Measurements from ENCODE around the gene FOXL1.

The FOXL1 gene

GRCh38 chr16:86578061-86578599, at the start of gene FOXL1:
FOXL1 (plus strand) TSS chr16:86578549; CDS start chr16:86578724, 175 bp downstream.
- no peak for DNase-seq

- no peak for DNase-seq
These were observed 49.2 kb upstream of the FOXL1 start for GRCh38 chr16:86529160-86529559.

- DNase-seq = no peak
These were observed 47.8 kb upstream of the FOXL1 start for GRCh38 chr16:86530251-86531190.

GRCh38 chr16:86531191-86531545, 47.2 kb upstream of the FOXL1 start:
- DNase-seq = no peak

GRCh38 chr16:86531641-86532525, 46.5 kb upstream of the FOXL1 start:
- DNase-seq = no peak

GRCh38 chr16:86532526-86532815, 45.9 kb upstream of the FOXL1 start:
- no peak for DNase-seq

- DNase-seq = no peak
These were observed 45.3 kb upstream of the FOXL1 start for GRCh38 chr16:86533076-86533475.

GRCh38 chr16:86533767-86534351, 44.5 kb upstream of the FOXL1 start:
- no peak for DNase-seq

GRCh38 chr16:86534779-86535615, 43.4 kb upstream of the FOXL1 start:
- no peak for DNase-seq

- no peak for DNase-seq
These were observed 41.7 kb upstream of the FOXL1 start for GRCh38 chr16:86536621-86537020.

- DNase-seq = no peak
These were observed 40.9 kb upstream of the FOXL1 start for GRCh38 chr16:86537486-86537885.

GRCh38 chr16:86538196-86538780, 40.1 kb upstream of the FOXL1 start:
- no peak for DNase-seq

- DNase-seq = no peak
These were observed 37.5 kb upstream of the FOXL1 start for GRCh38 chr16:86540894-86541293.

GRCh38 chr16:86541560-86541959, 36.8 kb upstream of the FOXL1 start:
- DNase-seq = no peak

- no peak for DNase-seq
These were observed 35.3 kb upstream of the FOXL1 start for GRCh38 chr16:86542756-86543750.

- DNase-seq = no peak
These were observed 32.9 kb upstream of the FOXL1 start for GRCh38 chr16:86545481-86545880.

- no peak for DNase-seq
These were observed 32.3 kb upstream of the FOXL1 start for GRCh38 chr16:86545954-86546637.

GRCh38 chr16:86546638-86547013, 31.7 kb upstream of the FOXL1 start:
- DNase-seq = no peak

GRCh38 chr16:86547286-86547685, 31.1 kb upstream of the FOXL1 start:
- DNase-seq = no peak

Data from KG1 (cell line).